ENCODE results near the gene OPA3.

DNA sequence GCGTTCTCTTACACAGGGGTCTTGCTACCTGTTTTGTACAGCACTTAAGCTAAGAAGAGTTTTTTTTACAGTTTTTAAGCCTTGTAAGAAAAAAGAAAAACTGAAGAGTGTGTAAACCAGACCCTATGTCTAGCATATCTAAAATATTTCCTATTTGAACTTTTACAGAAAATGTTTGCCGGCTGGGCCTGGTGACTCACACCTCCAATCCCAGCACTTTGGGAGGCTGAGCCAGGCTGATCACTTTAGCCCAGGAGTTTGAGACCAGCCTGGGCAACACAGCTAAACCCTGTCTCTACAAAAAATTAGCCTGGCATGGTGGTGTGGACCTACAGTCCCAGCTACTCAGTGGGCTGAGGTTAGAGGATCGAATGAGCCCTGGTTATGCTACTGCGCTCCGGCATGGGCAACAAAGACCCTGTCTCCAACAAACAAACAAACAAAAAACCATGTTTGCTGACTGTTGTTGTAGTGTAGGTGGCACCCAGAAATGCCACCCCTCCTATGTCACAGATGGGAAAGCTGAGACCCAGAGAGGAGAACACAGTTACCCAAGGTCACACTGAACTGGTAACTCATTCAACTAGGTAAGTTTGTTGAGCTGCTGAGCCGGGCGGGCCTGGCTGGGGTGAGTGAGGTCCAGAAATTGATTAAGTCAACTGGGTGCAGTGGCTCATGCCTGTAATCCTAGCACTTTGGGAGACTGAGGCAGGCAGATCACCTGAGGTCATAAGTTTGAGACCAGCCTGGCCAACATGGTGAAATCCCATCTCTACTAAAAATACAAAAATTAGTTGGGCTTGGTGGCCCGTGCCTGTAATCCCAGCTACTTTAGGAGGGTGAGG, 79.2 kb downstream of the OPA3 start:
- TF ChIP-seq CTCF (conservative IDR thresholded peaks at IDR 0.05; ENCODE audit: low read depth, low read length): no peak
- no peak for TF ChIP-seq EZH2 (IDR thresholded peaks at IDR 0.05; ENCODE audit: borderline replicate concordance, low read depth, low read length, poor library complexity, severe bottlenecking)
